NOMO-1 (cell line): ENCODE data around the gene MED27.
A peak's percentile ranks its signal among the peaks of the same experiment; 100 is the strongest.

Experiments used
- DNase-seq, 2 experiments: peaks; one replicate each; lab custom pipeline; 2025; ENCODE audit not compliant: unreplicated experiment in 2 of 2; lab: John Stamatoyannopoulos, UW

Gene MED27, protein sequence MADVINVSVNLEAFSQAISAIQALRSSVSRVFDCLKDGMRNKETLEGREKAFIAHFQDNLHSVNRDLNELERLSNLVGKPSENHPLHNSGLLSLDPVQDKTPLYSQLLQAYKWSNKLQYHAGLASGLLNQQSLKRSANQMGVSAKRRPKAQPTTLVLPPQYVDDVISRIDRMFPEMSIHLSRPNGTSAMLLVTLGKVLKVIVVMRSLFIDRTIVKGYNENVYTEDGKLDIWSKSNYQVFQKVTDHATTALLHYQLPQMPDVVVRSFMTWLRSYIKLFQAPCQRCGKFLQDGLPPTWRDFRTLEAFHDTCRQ

DNA sequence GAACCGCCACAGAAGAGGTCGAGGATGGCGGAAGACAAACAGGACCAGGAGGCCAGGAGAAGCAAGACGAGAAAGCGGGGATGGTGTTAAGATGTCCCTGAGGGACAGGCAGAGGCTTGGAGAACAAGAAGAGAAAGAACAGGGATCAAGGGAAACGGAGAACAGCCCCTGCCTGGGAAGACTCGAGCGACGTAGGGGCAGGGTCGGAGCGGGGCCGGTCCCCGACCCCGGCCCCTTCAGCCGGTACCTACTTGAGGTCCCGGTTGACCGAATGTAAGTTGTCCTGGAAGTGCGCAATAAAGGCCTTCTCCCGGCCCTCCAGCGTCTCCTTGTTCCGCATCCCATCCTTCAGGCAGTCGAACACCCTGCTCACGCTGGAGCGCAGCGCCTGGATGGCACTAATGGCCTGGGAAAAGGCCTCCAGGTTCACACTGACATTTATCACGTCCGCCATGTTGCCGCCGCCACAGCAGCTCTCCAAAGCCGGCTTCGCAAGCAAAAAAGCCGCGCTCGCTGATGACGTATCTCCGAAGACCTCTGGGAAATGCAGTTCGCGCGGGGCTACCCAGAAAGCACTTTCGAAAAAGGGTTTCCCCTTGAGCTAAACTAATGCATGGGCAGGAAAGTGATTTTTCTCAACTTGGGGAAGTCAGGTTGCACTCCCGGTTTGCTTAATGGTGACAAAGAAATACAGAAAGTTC, at the start of gene MED27:
Gene MED27 (minus strand): TSS at position 477 of the 701 bp plus-strand sequence. CDS start 23 bp downstream, at position 454.
- DNase-seq: peak; percentile 84 to 96

DNA sequence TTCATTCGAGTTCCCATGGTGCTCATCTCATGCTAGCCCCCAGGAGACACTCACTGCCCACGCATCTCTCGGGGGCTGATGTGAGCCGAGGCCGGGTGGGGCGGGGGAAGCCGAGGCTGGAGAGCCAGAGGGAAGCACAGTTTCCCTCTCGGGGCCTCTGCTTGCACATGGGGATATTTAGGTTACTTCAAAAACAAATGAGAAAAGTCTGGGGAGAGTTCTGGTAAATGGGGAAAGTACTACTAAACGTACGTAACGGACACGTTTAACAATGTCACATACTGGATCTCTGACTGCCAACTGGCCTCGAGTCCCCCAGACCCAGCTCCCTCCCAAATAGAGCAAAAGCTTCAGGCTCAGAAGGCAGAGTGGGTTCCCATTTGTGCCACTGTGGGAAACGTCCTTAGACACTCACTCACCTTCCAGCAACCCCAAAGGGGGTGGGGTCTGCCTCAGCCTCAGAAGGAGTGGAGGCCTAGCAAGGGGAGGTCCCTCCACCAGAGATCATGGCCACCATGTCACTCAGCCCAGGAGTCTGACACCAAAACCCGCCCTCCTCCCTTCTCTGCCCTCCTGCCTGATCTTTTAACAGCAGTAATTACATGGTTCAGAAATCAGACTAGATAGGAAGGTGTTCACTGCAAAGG, 48.3 kb upstream of the MED27 start:
- DNase-seq: no peak

DNA sequence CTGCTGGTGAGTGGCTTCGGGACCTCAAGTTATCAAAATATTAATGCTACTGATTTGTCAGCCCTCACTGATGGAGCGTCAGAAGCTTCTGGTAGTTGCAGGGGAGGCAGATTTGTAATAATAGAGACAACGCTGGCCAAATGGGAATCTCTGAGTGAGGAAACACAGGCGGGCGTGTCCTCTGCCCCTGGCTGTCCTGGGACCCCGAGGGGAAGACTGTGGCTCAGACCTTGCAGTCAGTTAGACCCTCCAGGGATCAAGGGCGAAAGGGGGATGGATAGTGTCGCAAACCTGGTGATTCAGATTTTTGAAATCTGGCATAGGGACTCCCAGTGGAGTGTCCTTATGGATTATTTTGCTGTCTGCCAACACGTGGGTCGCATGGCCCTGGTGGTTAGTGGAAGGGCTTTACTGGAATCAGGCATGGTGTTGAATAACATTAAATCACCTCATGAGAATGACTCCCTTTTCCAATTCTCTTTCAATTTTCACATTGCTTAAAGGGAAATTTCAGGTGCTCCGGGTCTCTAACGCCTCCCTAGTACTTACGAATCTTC, 47.1 kb upstream of the MED27 start:
- no peak for DNase-seq

DNA sequence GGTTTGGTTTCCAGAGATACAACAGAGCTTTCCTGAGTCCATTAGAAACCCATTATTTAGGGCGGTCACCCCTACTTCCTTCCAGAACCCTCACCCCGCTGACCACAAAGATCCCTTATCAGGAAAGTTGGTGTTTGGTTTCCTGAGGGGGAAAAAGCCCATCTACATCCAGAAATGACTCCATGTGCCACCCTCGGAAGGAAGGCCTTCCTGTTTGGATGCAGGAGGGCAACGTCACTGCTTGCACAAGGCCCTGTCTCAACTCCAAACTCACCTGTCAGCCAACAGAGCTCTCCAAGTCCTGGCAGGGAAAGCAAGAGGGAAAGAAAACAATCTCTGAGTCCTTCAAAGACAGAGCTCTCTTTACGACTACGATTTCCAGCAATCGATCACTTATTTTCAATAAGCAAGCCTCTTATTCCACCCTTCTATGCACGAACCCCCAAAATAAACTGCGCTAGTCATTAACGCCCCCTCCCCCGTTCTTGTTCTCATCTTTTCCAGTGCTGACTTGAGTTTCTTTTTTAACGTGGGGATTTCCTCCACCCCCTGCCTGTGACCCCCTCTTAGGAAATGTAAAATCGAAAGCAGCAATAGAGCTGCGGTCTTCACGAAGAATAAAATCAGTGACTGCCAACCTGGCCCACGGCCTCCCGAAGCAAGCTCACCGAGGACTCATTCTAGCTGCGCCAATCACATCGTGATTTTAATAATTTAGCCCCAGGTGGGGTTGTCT, 46.4 kb upstream of the MED27 start:
- DNase-seq: no peak

DNA sequence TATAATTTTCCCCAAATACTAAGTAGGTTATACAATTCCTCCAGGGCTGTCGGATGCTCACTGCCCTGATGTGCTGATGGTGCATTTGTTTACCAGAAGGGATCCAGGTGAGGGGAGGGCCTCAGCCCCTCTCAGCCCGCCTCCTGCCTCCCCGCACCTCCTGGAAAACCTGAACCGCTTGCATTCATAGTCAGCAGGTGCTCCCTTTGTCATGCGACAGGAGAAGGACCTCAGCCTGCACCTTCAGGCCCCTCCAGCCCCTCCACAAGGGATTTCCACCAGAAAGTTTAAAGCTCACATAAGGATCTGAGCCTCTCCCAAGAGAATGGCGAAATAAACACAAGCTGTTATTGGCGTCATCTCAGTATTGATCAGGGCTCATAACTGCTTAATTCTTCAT, 45.7 kb upstream of the MED27 start:
- no peak for DNase-seq

DNA sequence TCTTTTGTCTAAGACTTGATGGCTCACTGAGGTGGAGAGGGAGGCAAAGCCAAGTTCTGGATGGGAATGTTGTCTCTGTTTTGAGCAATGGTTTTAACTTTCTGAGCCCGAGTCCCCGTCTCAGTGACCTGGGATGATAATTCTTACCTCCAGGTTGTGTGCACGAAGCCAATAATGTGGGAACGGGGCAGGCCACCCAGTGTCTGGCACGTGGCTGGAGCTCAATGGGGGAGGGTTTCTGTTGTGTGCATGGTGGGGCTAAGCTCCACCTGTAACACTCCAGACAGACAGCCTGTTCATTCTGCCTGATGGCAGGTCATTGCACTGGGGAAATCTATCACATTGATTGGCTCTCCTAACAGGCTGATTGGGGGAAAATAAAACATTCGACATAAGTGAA, 45.1 kb upstream of the MED27 start:
- DNase-seq: no peak

DNA sequence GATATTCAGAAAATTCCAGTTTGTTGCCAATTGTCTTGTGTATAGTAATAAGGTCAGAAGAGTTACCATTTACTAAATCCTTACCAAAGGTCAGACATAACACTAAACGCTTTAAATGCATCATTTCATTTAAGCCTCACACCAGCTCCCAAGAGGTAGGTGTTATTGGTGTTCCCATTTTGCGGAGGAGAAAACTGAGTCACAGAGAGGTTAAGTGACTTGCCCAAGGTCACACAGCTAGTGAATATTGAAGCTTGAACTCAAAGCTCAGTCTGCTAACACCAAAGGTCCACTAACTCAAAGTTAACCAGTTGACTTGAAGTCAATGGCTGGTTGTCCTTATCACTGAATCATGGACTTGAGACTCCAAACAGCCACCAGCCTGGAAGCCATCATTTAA, 41.4 kb upstream of the MED27 start:
- DNase-seq: no peak

DNA sequence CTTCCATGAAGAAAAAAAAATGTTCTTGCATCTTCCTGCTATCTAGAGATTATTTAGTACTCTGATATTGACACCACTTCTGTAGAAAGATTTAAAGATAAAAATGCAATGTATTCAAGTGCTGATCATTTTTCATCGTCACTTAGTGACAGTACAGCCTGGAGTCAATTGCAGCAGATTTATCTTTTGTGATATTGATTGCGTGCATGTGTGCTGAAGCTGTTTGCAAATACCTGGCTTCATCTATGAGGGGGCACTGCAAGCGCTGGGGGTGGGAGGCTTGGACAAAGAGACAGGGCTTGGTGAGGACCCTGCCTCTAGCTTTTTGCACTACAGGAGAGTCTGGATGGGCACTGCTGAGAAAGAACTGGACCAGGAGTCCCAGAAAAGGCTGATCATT, 38.0 kb upstream of the MED27 start:
- DNase-seq: no peak

DNA sequence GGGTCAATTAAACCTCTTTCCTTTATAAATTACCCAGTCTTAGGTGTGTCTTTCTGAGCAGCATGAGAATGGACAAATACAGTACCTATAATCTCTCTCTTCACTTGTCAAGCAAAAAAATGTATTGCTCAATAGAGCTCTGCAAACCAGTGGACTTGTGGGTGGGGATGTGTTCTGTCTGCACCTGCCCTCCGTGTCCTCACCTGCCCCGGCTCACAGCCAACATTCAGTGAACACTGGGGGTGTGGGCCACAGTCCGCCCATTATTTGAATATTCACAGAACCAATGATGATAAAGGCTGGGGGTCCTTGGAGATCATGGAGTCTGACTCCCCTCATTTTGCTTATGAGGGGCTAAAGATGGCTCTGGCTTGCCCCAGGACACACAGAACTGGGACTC, 36.9 kb upstream of the MED27 start:
- no peak for DNase-seq

DNA sequence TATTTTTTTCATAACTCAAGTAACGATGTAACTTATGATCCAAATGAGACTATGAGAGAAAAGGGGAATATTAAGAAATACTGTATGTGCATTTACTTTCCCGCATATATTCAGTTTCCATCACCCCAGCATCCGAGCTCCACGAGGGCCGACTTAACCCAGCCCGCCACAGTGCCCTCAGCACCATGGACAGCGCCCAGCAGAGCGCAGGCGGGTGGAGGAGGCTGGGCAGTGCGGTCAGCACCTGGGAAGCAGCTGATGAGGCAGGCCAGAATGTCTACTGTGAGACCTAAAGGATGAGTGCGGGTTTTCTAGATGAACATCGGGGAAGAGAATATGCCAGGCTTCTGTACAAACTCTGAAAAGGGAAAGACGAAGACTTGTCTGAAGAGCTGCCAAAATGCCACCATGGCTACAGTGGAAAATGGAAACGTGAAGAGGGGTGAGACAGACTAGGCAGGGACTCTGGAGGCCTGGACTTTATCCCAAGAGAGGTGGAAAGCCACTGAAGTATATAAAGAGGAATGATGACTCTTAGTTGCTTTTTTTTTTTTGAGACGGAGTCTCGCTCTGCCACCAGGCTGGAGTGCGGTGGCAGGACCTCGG, 34.5 kb upstream of the MED27 start:
- peak in 1 of 2 experiments; percentile 32 for DNase-seq

DNA sequence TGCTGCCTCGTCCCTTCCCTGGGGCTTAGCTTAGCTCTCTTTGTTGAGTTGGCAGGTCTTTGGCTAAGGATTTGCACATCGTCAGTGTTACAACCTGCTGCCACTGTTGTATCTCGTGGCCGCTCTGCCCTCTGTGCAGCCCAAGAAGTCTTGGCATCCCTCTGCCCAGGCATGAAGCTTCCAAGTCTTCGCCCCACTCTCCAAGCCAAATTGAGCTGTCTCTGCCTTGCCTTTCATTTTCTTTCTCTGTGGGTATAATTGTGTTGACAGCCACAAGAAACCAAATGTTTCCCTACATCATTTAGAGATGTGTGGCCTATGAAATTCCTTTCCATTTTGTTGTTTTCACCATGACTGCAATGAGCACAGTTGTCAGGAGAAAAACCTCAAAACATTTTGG, 29.6 kb upstream of the MED27 start:
- DNase-seq: no peak

DNA sequence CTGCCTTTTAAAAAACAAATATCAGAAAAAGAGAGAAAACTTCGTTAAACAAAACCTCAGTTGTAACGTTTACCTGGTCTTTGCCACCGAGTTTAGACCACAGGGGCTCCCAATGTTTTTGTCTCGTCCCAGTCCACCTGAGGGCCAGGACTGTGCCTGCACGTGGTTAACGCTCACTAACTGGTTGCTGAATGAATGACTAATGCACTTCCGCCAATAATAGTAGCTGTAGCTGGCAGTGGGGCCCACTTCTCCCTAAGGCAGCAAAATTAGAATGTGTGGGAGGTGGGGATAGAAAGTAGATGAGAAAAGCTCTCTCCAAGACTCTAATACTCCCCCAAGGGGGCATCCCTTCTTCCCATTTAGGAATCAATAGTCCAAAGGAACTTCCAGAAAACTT, 29.1 kb upstream of the MED27 start:
- DNase-seq: no peak

DNA sequence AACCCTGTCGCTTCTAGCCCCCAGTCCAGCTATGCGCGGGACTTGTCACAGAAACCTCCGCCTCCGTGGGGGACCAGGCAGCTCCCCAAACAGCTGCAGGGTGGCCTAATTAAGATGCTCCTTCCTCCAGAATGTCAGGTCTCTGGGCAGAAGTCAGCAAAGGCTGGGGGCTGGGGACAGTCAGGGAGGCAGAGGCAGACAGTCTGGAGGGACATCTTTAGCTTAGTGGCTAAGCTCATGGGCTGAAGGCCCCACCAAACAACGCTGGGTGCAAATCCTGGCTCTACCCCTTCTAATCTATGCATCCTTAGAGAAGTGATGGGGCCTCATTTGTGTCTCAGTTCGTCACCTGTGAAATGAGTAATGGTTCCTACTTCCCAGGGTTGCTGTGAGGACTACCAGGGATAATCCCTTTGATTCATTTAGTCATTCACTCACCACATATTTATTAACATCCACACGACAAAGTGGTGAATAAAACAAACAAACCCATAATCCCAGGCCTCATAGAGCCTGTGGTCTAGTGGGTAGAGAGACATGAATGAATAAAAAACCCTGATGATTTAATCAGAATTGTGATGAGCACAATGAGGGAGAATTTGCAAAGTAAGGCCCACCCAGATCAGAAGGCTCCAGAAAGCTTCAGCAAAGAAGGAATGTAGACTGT, 20.2 kb upstream of the MED27 start:
- no peak for DNase-seq

DNA sequence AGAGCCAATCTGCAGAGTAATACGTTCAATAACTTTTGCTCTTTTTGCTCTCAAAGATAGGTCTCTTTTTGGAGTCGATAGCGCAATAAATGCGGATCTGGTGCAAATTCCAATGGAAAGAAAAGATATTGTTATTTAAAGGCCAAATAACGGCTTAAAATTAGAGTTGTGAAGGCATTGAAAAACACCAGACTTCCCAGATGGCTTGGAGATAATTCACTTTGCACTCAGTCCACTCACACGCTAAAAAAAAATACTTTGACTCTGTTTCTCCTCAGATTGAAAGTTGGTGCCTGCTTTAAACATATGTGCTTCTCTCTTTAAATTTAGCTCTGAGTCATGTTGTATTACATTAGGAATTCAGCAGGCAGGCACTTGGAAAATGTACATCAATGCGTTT, 19.5 kb upstream of the MED27 start:
- no peak for DNase-seq

DNA sequence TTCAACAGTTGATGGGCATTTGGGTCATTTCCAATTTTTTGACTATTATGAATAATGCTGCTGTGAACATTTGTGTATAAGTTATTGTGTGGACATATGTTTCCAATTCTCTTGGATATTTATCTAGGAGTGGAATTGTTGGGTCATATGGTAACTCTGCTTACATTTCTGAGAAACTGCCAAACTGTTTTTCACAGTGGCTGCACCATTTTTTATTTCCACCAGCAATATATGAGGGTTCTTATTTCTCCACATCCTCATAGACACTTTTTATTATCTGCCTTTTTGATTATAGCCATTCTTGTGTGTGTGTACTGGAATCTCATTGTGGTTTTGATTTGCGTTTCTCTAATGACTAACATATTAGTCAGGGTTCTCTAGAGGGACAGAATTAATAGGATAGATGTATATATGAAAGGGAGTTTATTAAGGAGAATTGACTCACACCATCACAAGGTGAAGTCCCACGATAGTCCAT, 14.7 kb upstream of the MED27 start:
- no peak for DNase-seq

DNA sequence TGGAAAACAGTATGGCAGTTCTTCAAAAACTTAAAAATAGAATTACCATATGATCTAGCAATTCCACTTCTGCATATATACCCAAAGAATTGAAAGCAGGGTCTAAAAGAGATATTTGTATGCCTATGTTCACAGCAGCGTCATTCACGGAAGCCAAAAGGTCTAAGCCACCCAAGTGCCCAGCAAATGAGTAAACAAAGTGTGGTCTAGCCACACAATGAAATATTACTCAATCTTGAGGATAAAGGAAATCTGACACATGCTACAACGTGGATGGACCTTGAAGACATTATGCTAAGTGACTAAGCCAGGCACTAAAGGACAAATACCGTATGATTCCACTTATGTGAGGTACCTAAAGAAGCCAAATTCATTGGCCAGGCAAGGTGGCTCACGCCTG, 11.1 kb upstream of the MED27 start:
- DNase-seq: no peak

DNA sequence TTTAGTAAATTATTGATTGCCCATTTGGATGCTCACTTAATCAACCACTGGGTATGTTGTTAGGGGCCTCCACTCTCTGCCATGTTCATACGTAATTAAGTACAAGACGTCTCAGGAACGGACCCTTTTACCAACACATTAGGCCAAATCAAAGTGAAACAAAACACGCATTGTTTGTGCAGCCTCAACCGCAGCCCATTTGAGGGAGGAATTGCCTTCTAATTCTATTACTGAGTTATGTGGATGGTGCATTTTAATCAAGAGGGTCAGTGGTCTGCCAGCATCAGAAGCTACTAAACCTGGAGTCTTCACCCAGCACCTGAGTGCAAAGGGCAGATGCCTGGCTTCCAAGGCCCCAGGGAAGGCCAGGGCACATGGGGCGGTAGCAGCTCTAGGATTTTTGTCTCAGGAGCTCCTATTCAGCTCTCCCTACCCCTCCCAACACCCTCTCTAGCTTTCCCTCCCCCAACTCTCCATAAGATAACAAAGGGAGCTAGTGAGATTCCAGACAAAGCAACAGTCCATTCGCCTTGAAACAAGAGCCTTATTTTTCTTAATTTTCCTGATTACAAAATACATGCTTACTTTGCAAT, 7.9 kb upstream of the MED27 start:
- DNase-seq: no peak

DNA sequence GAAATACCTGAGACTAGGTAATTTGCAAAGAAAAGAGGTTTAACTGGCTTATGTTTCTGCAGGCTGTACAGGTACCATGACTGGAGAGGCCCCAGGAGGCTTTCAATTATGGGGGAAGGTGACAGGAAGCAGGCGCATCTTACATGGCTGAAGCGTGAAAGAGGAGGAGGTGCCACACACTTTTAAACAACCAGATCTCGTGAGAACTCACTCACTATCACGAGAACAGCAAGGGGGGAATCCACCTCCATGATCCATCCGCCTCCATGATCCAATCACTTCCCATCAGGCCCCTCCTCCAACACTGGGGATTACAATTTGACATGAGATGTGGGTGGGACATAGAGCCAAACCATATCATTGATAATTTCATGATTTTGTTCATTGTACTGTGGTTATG, 2.5 kb upstream of the MED27 start:
- DNase-seq: no peak

DNA sequence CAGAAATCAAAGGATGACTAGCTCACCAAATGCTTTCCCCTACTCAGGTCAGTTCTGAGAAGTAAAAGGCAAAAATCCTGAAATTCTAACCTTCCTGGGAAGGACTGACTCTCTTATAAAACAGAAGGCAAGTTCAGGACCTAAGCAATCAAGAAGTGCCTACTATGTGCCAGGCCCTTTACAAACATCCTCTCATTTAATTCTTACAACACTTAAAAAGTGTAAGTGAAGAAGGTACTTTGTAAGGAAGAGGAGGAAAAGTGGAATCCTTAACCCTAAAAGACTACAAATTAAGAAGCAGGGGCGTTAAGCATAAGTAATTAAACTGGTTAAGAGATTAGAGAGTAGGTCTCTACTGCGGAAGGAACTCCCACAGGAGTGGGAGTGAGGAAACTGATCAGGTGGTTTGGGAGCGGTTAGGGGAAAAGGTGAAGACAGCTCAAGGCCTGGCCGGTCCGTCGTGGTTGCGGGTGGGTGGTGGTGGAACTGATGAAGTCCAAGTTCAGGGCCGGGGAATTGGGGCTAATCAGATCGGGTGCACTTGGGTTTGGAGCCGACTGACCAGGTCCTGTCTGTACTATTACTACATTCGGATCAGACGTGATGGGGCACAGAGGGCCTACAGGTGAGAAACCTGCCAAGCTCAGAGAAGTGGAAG, 839 bp downstream of the MED27 start:
- DNase-seq: no peak
